GM19324 (cell line): ENCODE data around the gene BTNL9.
"Not testable (repeated sequence)": the region's sequence is repeated elsewhere in the genome, so short reads cannot be mapped to it uniquely, and the experiment has no call there.

Experiments used
- ATAC-seq: cut with Tn5 transposase; IDR thresholded peaks from one replicate; pipeline ENCODE4 v1.9.1; 2021; ENCODE audit warnings: mild to moderate bottlenecking, moderate library complexity; ENCODE audit not compliant: unreplicated experiment, low FRiP score

Gene BTNL9

GRCh38 chr5:181042036-181042713 lies 2.1 kb downstream of the BTNL9 start:
- no peak for ATAC-seq

DNA sequence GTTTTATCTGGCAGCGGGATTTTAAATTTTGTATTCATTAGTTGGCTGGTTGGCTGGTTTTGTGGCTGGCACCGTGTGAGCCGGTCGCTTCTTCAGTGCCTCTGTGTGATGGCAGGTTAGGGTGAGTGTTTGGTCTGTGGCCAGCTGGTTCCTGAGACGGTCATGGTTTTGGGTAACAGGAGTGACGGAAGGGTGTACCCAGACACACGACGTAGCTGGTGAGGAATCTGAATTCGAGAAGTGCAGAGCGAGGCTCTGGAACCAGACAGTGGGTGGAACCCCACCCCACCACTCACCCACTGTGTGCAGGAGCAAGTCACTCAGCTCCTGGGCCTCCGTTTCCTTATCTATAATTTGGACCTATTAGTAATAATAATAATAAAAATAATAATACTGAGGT lies 2.7 kb downstream of the BTNL9 start:
- ATAC-seq, result no peak

DNA sequence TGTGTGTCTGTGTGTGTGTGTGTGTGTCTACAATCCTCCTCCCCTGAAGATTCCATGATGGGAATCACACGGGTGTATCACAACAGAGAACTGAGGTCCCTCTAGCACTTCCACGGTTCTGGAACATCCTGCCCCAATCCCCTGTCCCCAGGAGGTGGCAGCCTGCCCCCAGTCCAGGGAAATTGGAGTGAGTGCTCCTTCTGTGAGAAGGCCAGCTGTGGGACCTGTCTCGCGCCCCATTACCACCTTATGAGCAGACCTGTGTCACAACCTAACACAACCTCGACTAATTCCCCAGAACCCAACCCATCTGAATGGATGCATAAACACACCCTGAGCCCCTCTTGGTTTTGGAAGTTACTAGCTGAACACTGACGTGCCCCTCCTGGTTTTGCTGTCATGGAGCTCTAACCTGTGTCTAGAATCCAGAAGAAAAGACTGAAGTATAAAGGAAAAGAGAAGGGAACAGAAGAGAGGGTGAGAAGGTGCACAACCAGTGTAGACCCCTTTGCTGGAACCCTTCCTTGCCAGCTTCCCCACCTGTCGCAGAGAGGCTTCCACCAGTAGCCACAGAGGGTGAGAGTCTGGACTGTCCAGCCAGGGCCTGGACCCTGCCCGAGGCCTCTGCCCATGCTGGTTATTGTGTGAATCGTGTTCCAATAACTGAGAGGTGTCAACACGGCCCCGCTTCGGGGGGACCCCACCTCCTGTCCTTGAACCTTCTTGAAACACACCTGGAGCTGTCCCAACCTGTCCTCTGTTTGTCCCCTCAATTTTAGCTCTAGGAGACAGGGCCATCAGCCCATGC lies 3.4 kb downstream of the BTNL9 start:
- ATAC-seq, result no peak

- no peak for ATAC-seq
Observed at GRCh38 chr5:181044093-181044599, 4.1 kb downstream of the BTNL9 start.

GRCh38 chr5:181044662-181045305 lies 4.7 kb downstream of the BTNL9 start:
- ATAC-seq, result no peak

DNA sequence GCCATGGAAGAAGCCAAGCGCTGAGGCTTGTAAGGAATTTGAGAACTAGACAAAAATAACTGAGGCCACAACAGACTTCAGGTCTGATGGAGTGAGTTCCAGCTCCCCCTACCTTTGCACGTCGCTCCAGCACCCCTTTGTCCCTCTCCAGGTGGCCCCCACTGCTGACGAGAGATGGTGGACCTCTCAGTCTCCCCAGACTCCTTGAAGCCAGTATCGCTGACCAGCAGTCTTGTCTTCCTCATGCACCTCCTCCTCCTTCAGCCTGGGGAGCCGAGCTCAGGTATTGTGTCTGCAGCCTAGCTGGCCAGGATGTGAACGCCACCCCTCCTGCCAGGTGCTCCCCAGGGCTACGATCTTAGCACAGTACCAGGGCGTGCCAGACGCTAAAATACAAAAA lies 5.2 kb downstream of the BTNL9 start:
- ATAC-seq, result no peak

DNA sequence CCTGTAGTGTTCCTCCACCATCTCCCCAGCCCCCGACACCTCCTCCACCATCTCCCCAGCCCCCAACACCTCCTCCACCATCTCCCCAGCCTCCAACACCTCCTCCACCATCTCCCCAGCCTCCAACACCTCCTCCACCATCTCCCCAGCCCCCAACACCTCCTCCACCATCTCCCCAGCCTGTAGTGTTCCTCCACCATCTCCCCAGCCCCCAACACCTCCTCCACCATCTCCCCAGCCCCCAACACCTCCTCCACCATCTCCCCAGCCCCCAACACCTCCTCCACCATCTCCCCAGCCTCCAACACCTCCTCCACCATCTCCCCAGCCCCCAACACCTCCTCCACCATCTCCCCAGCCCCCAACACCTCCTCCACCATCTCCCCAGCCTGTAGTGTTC lies 5.8 kb downstream of the BTNL9 start:
- ATAC-seq, result not testable (repeated sequence)

- ATAC-seq, result no peak
Observed at GRCh38 chr5:181047288-181047687, 7.2 kb downstream of the BTNL9 start.

- ATAC-seq, result no peak
Observed at GRCh38 chr5:181047921-181048320, 7.9 kb downstream of the BTNL9 start.

DNA sequence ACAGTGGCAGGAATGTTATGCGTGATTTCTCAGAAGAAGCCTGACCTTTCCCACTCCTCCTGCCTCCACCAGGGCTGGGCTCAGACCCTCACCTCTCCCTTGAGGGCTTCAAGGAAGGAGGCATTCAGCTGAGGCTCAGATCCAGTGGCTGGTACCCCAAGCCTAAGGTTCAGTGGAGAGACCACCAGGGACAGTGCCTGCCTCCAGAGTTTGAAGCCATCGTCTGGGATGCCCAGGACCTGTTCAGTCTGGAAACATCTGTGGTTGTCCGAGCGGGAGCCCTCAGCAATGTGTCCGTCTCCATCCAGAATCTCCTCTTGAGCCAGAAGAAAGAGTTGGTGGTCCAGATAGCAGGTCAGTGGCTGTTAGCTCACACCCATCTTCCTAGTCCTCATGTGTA lies 9.9 kb downstream of the BTNL9 start:
- no peak for ATAC-seq

GRCh38 chr5:181051841-181052671 lies 12.0 kb downstream of the BTNL9 start:
- ATAC-seq, result no peak

DNA sequence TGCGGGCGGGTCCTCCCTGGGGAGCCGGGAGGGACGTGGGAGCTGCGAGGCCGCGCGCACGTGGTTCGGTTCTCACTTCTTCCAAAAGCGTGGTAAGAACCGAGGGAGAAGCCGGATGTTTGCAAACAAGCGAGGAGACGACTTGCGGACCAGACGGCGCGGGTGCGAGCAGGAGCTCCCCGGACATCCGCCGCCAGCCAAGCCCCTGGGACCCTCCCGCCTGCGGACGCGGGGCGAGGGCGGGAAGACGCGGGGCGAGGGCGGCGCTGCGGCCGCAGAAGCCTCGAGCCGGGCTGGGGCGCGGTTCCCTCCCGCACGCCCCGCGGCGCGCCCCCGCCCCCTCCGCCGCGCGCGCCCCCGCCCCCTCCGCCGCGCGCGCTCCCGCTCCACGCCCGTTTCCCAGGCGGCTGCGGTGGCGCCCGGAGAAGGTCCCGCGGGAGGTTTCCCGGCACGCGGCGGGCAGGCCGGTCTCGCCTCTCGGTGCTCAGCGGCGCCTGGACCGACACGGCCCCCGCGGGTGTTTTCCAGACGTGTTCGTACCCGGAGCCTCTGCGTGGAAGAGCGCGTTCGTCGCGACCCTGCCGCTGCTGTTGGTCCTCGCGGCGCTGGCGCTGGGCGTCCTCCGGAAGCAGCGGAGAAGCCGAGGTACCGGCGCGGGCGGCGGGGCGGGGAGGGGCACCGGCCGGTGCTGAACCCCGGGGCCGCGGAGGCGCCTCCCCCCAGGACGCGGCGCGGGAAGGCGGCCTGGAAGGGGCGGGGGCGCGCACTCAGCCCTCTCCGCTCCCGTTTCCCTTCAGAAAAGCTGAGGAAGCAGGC lies 12.8 kb downstream of the BTNL9 start:
- ATAC-seq, result no peak

- ATAC-seq, result no peak
Observed at GRCh38 chr5:181053488-181054121, 13.5 kb downstream of the BTNL9 start.

GRCh38 chr5:181054138-181054537 lies 14.1 kb downstream of the BTNL9 start:
- no peak for ATAC-seq

- ATAC-seq, result no peak
Observed at GRCh38 chr5:181054871-181055459, 14.9 kb downstream of the BTNL9 start.

GRCh38 chr5:181056431-181056830 lies 16.4 kb downstream of the BTNL9 start:
- no peak for ATAC-seq

DNA sequence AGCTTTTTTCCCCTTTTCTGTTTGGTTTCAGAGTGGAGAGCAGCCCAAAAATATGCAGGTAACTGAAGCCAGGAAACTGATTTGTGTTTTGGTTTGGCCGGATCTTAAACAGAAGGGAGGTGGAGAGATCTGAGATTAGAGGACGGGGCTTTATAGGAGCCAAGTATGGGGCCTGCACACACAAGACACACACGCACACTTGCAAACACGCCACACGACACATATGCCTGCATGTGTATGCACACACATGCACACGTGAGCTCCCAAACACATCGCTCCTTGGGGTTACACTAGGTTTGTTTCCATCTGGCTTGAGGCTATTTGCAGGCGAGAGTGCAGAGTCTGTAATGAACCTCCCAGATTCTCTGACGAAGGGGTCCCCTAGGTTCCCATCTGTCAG lies 18.3 kb downstream of the BTNL9 start:
- ATAC-seq, result no peak

DNA sequence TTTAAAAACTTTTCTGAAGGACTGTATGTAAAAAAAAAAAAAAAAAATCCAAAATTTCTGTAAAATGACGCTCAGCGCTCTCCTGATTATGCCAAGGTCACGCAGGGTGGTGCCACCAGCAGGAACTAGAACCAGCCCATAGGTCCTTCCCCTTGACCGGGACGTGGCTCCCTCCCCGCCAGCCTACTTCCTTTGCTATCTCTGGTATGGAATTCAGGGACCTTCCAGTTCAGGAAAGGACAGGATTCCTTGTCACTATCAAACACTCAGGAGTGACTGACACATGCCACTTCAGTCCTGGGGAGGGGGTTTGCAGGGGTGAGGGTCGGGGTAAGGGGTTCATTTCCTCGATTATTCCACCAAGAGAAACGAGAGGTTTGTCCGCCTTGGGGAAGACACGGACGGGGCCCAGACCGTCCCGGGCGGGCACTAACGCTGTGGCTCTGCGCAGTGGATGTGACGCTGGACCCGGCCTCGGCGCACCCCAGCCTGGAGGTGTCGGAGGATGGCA lies 18.8 kb downstream of the BTNL9 start:
- no peak for ATAC-seq
